CD4-positive, alpha-beta T cell treated with Interleukin-15 for 4 hours (primary cell): ENCODE data around the gene SLC35B1.

Source experiments
- DNase-seq: peaks from one replicate; pipeline ENCODE4 v3.0.0-alpha.2; 2020; ENCODE audit warnings: low spot score

The SLC35B1 gene

DNA sequence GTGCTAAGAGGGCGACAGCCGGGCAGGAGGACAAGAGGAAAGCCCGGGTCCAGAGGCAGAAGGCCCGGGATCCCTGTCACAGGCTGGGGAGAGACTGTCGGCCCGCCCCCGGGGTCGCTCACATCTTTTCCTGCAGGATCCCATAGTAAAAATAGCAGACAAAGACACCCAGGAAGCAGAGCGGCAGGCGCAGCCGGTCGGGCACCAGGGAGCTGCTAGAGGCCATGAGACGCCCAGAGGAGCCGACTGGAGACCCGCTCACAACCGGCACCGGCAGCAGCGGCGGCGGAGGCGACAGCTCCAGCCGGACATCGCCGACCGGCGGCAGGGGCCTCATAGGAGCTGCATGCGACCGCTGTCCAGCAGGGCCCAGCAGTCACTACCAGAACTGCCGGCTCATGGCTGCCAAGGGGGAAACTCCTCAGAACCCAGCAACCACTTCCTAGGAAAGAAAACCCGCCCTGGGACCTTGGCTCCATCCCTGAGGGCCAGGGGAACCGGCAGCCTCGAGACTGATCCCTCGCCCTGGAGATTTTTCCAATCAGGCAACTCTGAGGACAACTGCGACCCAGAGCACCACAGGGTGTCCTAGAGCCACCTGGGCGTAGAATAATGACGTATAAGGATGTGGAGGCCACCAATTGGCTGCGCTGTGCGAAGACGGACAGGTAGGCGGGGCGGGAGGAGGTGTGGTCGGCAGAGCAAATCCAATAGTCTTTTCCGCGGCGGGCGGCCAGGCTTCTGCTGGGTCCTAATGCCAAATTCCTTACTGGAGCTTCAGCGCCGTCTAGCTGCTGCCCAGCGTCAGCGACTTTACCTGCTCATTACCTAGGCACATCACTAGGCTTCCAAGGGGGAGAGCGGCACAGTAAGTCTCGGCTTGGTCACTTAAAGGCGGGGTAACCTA lies at the start of gene SLC35B1:
TSS of gene SLC35B1 (minus strand) at position 357 of the 907 bp plus-strand sequence. CDS start at position 226, 131 bp downstream.
- peak; percentile 98 for DNase-seq

GRCh38 chr17:49757151-49757777 lies 49.5 kb upstream of the SLC35B1 start:
- no peak for DNase-seq

GRCh38 chr17:49756323-49757150 lies 48.8 kb upstream of the SLC35B1 start:
- DNase-seq, result no peak

- DNase-seq, result no peak
These were observed 48.0 kb upstream of the SLC35B1 start for GRCh38 chr17:49755663-49756283.

GRCh38 chr17:49753959-49754391 lies 46.2 kb upstream of the SLC35B1 start:
- no peak for DNase-seq

DNA sequence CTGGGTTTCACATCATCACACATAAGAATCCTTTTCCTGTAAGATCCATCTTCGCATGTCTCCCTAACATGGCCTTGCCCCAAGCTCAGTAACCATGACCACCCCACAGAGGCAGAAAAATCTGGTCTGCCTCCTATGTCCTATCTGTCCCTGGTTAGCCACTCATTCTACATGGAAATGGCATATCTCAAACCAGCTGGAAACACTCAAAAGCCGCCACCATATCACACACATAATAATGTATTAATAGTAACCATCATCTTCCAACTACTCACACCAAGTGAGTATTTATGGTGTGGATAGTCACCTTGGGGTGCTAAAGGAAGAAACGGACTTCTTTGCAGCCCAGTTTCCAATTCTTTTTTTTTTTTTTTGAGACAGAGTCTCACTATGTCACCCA lies 44.7 kb upstream of the SLC35B1 start:
- DNase-seq, result no peak

GRCh38 chr17:49749730-49750129 lies 42.0 kb upstream of the SLC35B1 start:
- DNase-seq, result no peak

DNA sequence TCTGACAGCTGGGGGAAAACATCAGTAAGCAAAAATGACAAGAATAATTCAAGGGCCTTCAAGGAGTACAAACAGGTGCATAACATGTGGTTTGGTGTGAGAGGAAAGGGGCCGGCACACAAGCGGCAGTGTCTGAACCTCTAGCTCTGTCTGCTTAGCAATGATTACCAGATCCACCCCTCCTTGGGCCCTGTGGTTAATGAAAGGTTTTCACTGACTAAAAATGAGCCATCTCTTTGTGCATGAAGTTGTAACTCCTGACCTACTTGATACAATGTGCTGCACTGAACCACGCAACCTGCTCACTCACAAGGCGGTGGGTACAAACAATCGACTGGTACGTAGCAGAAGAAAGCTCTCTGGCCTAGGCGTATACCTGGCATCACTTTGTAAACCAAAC lies 41.0 kb upstream of the SLC35B1 start:
- DNase-seq, result peak; percentile 81

GRCh38 chr17:49748223-49748622 lies 40.5 kb upstream of the SLC35B1 start:
- DNase-seq, result peak; percentile 31

DNA sequence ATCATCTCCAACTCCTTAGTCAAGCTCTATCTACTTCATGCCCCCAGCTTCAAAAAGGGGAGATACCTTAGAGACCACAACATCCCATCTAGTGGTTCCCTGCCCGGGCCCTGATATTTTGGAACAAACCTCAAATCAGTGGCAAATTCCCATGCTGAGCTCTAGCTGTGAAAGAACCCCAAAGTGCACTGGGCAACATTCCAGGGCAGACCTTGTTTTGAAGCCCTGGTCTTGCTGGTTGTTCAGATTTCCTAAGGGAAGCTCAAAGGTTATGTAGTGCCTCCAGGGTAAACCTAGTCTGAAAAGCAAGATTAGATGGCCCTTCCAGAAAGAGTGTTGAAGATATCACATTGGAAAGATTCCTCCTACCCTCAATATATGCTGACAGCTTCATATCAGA lies 39.9 kb upstream of the SLC35B1 start:
- no peak for DNase-seq

DNA sequence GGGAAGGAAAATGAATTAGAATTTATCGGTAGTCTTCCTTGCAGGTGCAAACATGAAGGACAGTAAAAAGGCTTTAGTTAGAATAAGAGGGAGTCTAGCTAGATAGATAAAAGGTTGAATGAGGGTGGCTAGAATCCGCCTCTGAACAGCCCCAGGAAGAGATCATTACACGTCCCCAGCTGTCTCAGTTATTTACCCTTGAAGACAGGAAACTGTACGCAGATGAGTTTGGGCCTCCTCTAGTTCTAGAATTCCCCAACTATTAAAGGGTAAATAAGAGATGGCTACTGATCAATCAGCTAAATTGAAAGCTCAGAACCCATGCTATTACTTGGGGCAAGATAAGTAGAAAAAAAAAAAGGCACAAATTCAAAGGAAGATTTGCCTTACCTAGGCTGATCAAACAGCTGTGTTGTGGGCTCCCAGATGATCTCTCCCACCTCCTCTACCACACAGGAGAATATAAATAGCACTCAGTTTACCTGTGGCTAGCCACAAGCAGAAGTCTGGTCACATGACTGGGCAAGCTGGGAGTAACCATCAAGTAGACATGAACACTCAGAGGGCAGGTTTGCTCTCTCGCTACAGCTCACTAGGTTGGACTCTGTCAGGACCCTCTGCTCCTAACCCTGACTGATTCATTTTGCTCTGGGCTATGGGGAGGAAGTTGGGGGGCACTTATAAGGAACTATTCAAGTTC lies 39.2 kb upstream of the SLC35B1 start:
- DNase-seq, result peak; percentile 45

GRCh38 chr17:49745175-49746139 lies 37.7 kb upstream of the SLC35B1 start:
- no peak for DNase-seq

- DNase-seq, result peak; percentile 44
These were observed 34.4 kb upstream of the SLC35B1 start for GRCh38 chr17:49742166-49742638.

- DNase-seq, result no peak
These were observed 33.9 kb upstream of the SLC35B1 start for GRCh38 chr17:49741692-49742076.

DNA sequence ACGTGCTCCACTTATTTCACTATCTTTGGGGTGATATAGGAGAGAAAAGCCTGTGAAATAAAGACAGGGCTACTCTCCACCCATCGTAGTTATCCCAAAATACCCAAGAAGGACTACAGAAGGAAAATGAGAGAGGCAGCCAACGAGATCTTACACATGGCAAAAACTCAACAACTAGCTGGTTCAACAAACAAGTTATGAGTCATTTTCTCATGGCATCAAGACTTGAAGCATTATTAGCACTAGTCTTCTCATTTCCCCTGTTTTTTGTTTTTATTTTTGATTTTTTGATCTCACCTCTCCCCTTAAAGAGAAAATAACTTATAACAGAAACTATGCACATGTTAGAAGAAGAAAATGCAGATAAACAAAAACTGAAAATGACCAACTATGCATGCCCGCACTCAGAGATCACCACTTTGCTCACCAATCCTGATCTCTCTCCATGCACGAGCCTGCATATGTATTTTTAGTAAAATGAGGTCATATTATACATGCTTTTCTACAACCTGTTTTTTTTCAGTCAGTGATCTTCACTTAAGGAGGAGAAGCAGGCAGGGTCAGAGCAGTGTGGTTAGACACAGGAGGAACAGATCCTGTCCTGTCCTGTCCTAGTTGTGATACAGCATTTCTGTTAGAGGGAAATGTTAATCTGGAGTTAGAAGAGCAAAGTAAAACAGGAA lies 33.4 kb upstream of the SLC35B1 start:
- DNase-seq, result peak; percentile 39

GRCh38 chr17:49739641-49740271 lies 32.0 kb upstream of the SLC35B1 start:
- peak; percentile 96 for DNase-seq

DNA sequence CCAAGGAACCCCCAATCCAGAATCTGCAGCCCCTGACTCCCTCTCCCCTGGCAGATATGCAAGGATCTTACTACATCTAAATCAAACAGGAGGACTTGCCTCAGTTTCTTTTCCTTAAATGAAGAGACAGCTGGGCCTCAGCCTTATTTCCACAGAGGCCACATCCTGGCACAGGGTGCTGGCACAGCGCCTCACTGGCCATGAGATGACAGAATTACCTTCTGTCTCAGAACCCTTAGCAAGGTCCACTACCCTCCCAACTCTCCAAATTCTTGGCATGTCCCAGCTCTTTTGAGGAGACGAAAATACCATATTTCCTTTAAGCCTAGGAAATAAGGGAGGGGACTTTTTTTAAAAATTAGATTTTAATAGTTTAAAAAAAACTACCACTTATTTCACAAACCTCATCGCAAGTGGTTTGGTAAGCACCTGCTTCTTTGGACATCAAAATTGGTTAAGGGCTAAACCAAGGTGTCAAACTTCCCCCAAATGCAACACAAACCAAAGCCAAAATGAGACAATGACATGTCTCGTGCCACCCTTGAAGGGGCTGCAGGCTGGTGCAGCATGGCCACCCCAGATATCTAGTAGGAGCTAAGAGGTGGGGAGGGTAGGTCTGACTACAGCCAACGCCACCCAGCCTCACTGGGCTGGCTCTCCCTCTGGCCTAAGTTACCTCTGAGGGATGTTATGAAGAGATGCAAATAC lies 30.8 kb upstream of the SLC35B1 start:
- no peak for DNase-seq
